Breast epithelium (tissue), 4 donors: Measurements from ENCODE around the gene BRD1. TPM values are rescaled to one million over a fixed set of nuclear protein-coding genes. Genes with fewer than 3 reads are reported as not detected.

Experiments used
- DNase-seq, 2 donors: peaks; one replicate each; pipeline ENCODE4 v3.0.0-alpha.2; 2019; ENCODE audit warnings: low spot score in 2 of 2
- H3K27ac ChIP-seq, 2 donors: fragments of 200-600 bp; sonication (generic) in 1 of 2; one replicate each; pipeline ENCODE4 v1.5.1; 2016 to 2019; ENCODE audit warnings: mild to moderate bottlenecking in 1 of 2
- H3K27me3 ChIP-seq, 2 donors: fragments of 200-600 bp; sonication (generic) in 1 of 2; one replicate each; pipeline versions ENCODE4 v1.5.1 to v1.6.0; 2017 to 2019; ENCODE audit warnings: control low read depth in 1 of 2, mild to moderate bottlenecking in 1 of 2
- H3K36me3 ChIP-seq: fragments of 200-600 bp; one replicate; pipeline ENCODE4 v1.5.1; 2019
- H3K4me1 ChIP-seq, 2 donors: fragments of 200-600 bp; sonication (generic); one replicate each; pipeline ENCODE4 v1.5.1; 2016 to 2019; ENCODE audit warnings: control low read depth in 1 of 2
- H3K4me3 ChIP-seq, 3 donors: fragments of 200-600 bp; sonication (generic); 1 replicate in 2 of 3; 2 replicates in 1 of 3; pipeline ENCODE4 v1.5.1; 2016 to 2019; ENCODE audit warnings: mild to moderate bottlenecking in 3 of 3, moderate library complexity in 2 of 3
- H3K9me3 ChIP-seq, 2 donors: fragments of 200-600 bp; sonication (generic) in 1 of 2; one replicate each; pipeline ENCODE4 v1.5.1; 2016 to 2019; ENCODE audit warnings: control low read depth in 1 of 2
- CTCF ChIP-seq, 3 donors: fragments of 450-650 bp; IDR thresholded peaks; one replicate each; pipeline ENCODE4 v1.5.1; 2016 to 2017; ENCODE audit warnings: antibody characterized with exemption in 3 of 3, mild to moderate bottlenecking in 3 of 3, moderate library complexity in 3 of 3
- POLR2A ChIP-seq: fragments of 450-650 bp; IDR thresholded peaks from one replicate; pipeline ENCODE4 v1.6.1; 2016; ENCODE audit warnings: antibody characterized with exemption, mild to moderate bottlenecking, moderate library complexity
- POLR2AphosphoS5 ChIP-seq, 3 donors: sonication (generic); formaldehyde crosslinking; IDR thresholded peaks; one replicate each; pipeline ENCODE4 v1.6.1; 2017; ENCODE audit warnings: antibody characterized with exemption in 3 of 3
- intact Hi-C: fragments of 100-400 bp; cut with DNase I; formaldehyde crosslinking; loops from one replicate; pipeline ENCODE4 v1.15.1; 2023; ENCODE audit warnings: low total_unique reads
- total RNA-seq, 3 donors: library from RNA; depleted of rRNA; stranded (reverse); fragments of >200 nt; gene quantifications; one replicate each; pipeline ENCODE4 v1.1.0, GENCODE V29; 2016

BRD1 gene
- total RNA-seq, 3 donors from 2014 or later = 33.4 to 35.1 (median 34.1) TPM

- TF ChIP-seq POLR2AphosphoS5 (IDR thresholded peaks at IDR 0.05) (no peak), CTCF (IDR thresholded peaks at IDR 0.05) (no peak), POLR2A (no peak)
- H3K27me3 ChIP-seq = no peaks in the 10 kb centered on the region
- no peak for DNase-seq
- no peak overlapping the region for H3K4me3 ChIP-seq
- intact Hi-C loops = no loop called here
- no peak overlapping the region for H3K27ac ChIP-seq
- H3K36me3 ChIP-seq = no peaks in the 10 kb centered on the region
- peaks cover 0 to 8% of the 10 kb centered on the region in 2 donors for H3K4me1 ChIP-seq
- no peaks in the 10 kb centered on the region for H3K9me3 ChIP-seq
Observed at GRCh38 chr22:49814856-49815255, 12.8 kb downstream of the BRD1 start.

- Histone ChIP-seq H3K9me3 (no peaks in the 10 kb centered on the region), H3K36me3 (no peaks in the 10 kb centered on the region), H3K27ac (no peak overlapping the region), H3K27me3 (no peaks in the 10 kb centered on the region), H3K4me1 (peaks cover 0 to 9% of the 10 kb centered on the region in 2 donors), H3K4me3 (no peak overlapping the region)
- DNase-seq = no peak
- intact Hi-C loops = no loop called here
- TF ChIP-seq POLR2AphosphoS5 (IDR thresholded peaks at IDR 0.05) = no peak
- TF ChIP-seq POLR2A = no peak
- TF ChIP-seq CTCF (IDR thresholded peaks at IDR 0.05) = no peak
Observed at GRCh38 chr22:49814164-49814686, 13.4 kb downstream of the BRD1 start.

GRCh38 chr22:49812838-49813237 lies 14.8 kb downstream of the BRD1 start:
- Histone ChIP-seq H3K27ac (no peak overlapping the region), H3K4me3 (no peak overlapping the region), H3K27me3 (no peaks in the 10 kb centered on the region), H3K9me3 (no peaks in the 10 kb centered on the region), H3K4me1 (peaks cover 0 to 9% of the 10 kb centered on the region in 2 donors), H3K36me3 (no peaks in the 10 kb centered on the region)
- TF ChIP-seq POLR2AphosphoS5 (IDR thresholded peaks at IDR 0.05) (no peak), CTCF (IDR thresholded peaks at IDR 0.05) (no peak), POLR2A (no peak)
- intact Hi-C loops = no loop called here
- no peak for DNase-seq

GRCh38 chr22:49811020-49811791 lies 16.5 kb downstream of the BRD1 start:
- TF ChIP-seq CTCF (IDR thresholded peaks at IDR 0.05) (no peak), POLR2AphosphoS5 (IDR thresholded peaks at IDR 0.05) (no peak), POLR2A (no peak)
- Histone ChIP-seq H3K36me3 (no peaks in the 10 kb centered on the region), H3K27ac (no peak overlapping the region), H3K4me3 (no peak overlapping the region), H3K27me3 (no peaks in the 10 kb centered on the region), H3K9me3 (no peaks in the 10 kb centered on the region), H3K4me1 (peaks cover 0 to 6% of the 10 kb centered on the region in 2 donors)
- intact Hi-C loops = no loop called here
- DNase-seq = no peak

- Histone ChIP-seq H3K9me3 (no peaks in the 10 kb centered on the region), H3K36me3 (no peaks in the 10 kb centered on the region), H3K4me1 (peaks cover 0 to 5% of the 10 kb centered on the region in 2 donors), H3K4me3 (no peak overlapping the region), H3K27ac (no peak overlapping the region), H3K27me3 (no peaks in the 10 kb centered on the region)
- TF ChIP-seq CTCF (IDR thresholded peaks at IDR 0.05) (no peak), POLR2A (no peak), POLR2AphosphoS5 (IDR thresholded peaks at IDR 0.05) (no peak)
- intact Hi-C loops = no loop called here
- DNase-seq = no peak
Observed at GRCh38 chr22:49810363-49811019, 17.2 kb downstream of the BRD1 start.
